Fibroblast of mammary gland (primary cell): ENCODE measurements around the gene CGREF1.

Experiments
- DNase-seq: peaks from one replicate; pipeline ENCODE4 v3.0.0-alpha.2; 2010; ENCODE audit warnings: low read depth
- H3K4me3 ChIP-seq: 2 replicates; pipeline ENCODE4 v1.5.1; 2011; ENCODE audit warnings: low read depth, mild to moderate bottlenecking, low read length, moderate library complexity; ENCODE audit not compliant: control insufficient read depth
- TF ChIP-seq, protein P1 (sequence below): conservative IDR thresholded peaks from 2 replicates; pipeline ENCODE4 v1.5.1; 2011; ENCODE audit warnings: low read depth, low read length, inconsistent platforms; ENCODE audit not compliant: control insufficient read depth, insufficient read depth

Gene CGREF1

DNA sequence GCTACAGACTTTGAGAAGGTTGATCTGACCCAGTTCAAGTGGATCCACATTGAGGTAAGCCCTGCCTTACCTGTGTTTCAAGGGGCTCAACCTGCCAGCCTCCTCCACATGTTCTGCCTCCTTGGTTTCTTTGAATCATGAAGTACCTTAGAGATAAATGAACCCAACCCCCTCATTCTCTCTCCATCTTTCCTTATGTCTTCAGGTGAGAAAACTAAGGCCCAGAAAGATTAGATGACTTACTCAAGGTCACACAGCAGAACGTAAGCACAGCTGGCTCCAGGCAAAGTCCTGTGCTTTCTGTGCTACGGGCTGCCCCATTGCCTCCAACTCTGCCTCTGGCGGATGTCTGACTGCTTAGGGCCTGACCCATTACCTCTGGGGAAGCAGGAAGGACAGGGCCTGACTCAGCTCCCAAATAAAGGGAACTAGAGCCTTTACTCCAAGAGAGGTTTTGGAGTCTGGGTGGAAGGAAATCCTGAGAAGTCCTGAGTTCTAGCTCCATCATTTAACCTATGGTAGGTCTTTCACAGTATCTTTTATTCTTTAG is 22.1 kb downstream of the CGREF1 start:
- no peak for DNase-seq
- TF ChIP-seq, protein P1, sequence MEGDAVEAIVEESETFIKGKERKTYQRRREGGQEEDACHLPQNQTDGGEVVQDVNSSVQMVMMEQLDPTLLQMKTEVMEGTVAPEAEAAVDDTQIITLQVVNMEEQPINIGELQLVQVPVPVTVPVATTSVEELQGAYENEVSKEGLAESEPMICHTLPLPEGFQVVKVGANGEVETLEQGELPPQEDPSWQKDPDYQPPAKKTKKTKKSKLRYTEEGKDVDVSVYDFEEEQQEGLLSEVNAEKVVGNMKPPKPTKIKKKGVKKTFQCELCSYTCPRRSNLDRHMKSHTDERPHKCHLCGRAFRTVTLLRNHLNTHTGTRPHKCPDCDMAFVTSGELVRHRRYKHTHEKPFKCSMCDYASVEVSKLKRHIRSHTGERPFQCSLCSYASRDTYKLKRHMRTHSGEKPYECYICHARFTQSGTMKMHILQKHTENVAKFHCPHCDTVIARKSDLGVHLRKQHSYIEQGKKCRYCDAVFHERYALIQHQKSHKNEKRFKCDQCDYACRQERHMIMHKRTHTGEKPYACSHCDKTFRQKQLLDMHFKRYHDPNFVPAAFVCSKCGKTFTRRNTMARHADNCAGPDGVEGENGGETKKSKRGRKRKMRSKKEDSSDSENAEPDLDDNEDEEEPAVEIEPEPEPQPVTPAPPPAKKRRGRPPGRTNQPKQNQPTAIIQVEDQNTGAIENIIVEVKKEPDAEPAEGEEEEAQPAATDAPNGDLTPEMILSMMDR: no peak
- H3K4me3 ChIP-seq: no peak overlapping the region

DNA sequence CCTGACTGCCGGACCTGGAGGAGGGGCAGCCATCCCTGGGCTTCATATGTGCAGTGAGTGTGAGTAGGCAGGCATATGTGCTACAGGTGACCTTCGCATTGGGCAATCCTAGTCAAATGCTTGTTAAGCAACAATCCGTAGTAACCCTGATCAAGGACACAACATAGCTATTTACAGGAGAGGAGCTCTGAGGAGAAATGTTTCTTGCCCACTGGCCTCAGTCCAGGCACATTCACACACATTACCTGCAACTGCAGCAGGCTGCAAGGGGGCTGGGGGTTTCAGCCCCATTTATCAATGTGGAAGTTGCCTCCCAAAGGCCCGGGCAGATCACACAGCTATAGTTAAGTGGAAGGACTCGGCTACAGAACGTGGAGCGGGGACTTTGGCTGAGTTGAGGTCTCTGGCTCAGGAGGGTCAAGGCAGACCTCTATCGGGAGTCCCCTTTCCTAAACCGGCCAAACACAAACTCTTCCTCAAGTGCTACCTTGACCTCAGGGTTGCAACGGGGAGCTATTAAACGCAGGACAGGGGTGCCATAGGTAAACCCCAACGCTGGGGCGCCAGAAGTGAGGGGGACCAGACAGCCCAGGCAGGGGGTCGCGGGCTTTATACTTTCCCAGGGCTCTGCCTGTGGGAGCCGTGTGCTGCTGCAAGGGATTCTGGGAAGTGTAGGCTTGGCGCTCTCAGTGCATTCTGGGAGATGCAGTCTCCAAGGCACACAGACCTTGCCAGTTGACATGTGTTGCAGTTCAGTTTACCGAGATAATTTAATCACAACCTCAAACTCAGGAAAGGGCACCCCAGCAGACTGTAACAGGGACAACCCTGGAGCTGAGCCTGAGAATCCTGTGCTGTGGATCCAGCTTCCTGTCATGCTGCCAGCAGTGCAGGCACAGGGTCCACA is 22.9 kb downstream of the CGREF1 start:
- TF ChIP-seq, protein P1: no peak
- H3K4me3 ChIP-seq: peak overlapping the region; percentile 40
- DNase-seq: peak; percentile 65

DNA sequence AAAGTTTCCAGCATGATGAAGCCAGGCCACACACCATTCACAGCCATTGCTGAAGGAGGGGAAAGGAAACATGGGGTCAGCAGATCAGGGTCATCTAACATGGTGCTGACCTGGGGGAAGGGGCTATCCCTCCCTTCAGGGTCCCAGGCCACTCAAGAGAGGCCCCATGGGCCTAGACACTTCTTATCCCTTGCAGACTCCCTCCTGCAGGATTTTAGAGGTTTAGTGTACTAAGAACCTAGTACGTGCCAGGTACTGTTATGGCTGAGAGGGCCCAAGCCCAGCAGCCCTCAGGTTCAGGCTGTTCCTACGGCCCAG is 23.5 kb downstream of the CGREF1 start:
- DNase-seq: no peak
- TF ChIP-seq, protein P1: no peak
- no peak overlapping the region for H3K4me3 ChIP-seq

DNA sequence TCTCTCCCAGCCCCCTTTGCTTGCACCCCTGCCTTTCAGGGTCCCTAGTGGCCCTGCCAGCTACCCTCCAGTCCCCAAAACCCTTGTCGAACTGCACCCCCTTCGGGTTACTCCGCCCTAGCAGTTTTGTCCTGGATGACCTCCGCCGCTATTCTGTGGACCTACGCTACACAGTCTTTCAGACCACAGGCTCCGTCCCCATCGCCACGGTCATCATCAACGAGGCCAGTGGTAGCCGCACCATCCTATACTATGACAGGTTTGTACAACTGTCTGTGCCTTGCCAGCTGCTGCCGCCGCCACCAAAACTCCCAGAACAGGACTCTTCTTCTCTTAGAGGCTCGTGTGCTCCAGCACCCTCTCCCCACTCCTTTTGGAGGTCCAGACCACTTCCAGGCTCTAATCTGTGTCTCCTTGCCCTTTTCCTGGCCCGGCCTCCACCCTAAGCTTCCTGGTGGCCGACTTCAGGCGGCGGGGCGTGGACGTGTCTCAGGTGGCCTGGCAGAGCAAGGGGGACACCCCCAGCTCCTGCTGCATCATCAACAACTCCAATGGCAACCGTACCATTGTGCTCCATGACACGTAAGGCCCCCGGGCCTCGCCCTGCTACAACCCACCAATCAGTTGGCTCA is 24.5 kb downstream of the CGREF1 start:
- H3K4me3 ChIP-seq: no peak overlapping the region
- DNase-seq: no peak
- TF ChIP-seq, protein P1: no peak

DNA sequence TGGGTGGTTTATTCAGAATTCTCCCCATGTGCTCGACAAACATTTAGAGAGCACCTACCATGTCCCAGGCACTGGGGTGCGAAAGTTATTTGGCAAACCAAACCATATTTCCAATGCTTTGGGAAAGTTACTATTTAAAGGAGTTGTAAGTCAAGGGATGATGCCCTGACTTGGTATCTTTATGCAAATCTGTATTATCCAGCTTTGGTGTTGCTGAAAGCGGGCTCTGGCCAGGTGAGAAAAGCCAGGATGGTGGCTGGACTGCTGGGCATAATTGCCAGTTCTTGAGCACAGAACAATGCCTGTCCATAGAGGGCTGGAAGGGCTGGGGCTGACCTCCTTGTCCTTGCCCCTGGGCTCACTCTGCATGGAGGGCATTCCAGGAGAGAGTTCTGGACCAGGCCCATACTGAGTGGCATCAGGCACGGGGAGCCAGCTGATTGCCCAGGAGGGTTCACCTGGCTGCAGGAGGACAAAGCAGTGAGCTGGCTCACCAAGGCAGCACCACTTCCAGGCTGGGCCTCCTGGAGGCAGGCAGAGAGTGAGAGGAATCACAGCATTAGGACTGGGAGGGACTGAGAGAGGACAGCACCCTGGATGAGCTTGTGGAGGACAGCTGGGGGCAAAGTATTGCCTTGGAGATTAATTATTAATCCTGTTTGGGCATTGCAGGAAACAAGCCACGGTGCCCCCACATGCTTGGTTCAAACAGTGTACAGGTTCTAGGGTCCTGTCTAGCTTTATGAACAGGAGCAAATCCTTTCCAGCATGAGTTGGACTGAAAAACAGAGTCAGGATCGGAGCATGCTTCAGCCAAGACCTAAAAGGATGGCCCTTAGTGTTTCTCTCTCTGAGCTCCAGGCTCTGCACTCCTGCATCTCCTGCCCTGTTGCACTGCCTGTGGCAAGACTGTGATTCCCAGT is 25.2 kb downstream of the CGREF1 start:
- TF ChIP-seq, protein P1: no peak
- no peak overlapping the region for H3K4me3 ChIP-seq
- no peak for DNase-seq
